Measurements from ENCODE around the gene JADE2. TPM values are rescaled to one million over a fixed set of nuclear protein-coding genes. Genes with fewer than 3 reads are reported as not detected.

The JADE2 gene
- total and polyA plus RNA-seq, 4 donors, result 3.9 to 11.4 (median 5.5) TPM

GRCh38 chr5:134477462-134478245 lies 47.8 kb upstream of the JADE2 start:
- no peak overlapping the region for H3K4me3 ChIP-seq (ENCODE audit: low read depth in 1 of 3, low read length in 3 of 3)
- H3K27ac ChIP-seq (ENCODE audit: low read depth in 1 of 2, low read length in 2 of 2), result no peak overlapping the region
- H3K9me3 ChIP-seq (ENCODE audit: control insufficient read depth in 4 of 4, low read length in 3 of 4), result no peaks in the 10 kb centered on the region
- WGBS, result 90% methylated on average over 14 of the region's 14 CpGs
- no peak for DNase-seq (ENCODE audit: low spot score)
- no peaks in the 10 kb centered on the region for H3K36me3 ChIP-seq (ENCODE audit: control insufficient read depth in 4 of 4, insufficient read depth in 3 of 4, low read depth in 1 of 4, low read length in 3 of 4)
- no peaks in the 10 kb centered on the region for H3K4me1 ChIP-seq (ENCODE audit: control insufficient read depth in 4 of 4, insufficient read depth in 4 of 4, low read length in 3 of 4)
- TF ChIP-seq JUND (IDR thresholded peaks at IDR 0.05), result no peak
- TF ChIP-seq RXRA (IDR thresholded peaks at IDR 0.05), result no peak
- TF ChIP-seq HNF4A (conservative IDR thresholded peaks at IDR 0.05), result no peak
- TF ChIP-seq GABPA (IDR thresholded peaks at IDR 0.05 in 1 of 2, conservative IDR thresholded peaks at IDR 0.05 in 1 of 2), result no peak
- TF ChIP-seq EGR1 (IDR thresholded peaks at IDR 0.05; ENCODE audit: low read depth in 2 of 2), result no peak
- TF ChIP-seq MAX (IDR thresholded peaks at IDR 0.05), result no peak
- no peak for TF ChIP-seq HNF4G (IDR thresholded peaks at IDR 0.05)
- H3K27me3 ChIP-seq (ENCODE audit: control insufficient read depth in 4 of 4, insufficient read depth in 4 of 4, low read length in 3 of 4), result no peaks in the 10 kb centered on the region
- H3K9ac ChIP-seq (ENCODE audit: low read depth in 1 of 2, low read length in 2 of 2), result no peak overlapping the region

GRCh38 chr5:134479839-134480238 lies 45.6 kb upstream of the JADE2 start:
- no peaks in the 10 kb centered on the region for H3K36me3 ChIP-seq (ENCODE audit: control insufficient read depth in 4 of 4, insufficient read depth in 3 of 4, low read depth in 1 of 4, low read length in 3 of 4)
- no peaks in the 10 kb centered on the region for H3K4me1 ChIP-seq (ENCODE audit: control insufficient read depth in 4 of 4, insufficient read depth in 4 of 4, low read length in 3 of 4)
- WGBS, result 95% methylated on average over 4 of the region's 4 CpGs
- no peak for DNase-seq (ENCODE audit: low spot score)
- H3K9ac ChIP-seq (ENCODE audit: low read depth in 1 of 2, low read length in 2 of 2), result no peak overlapping the region
- no peaks in the 10 kb centered on the region for H3K9me3 ChIP-seq (ENCODE audit: control insufficient read depth in 4 of 4, low read length in 3 of 4)
- H3K27ac ChIP-seq (ENCODE audit: low read depth in 1 of 2, low read length in 2 of 2), result no peak overlapping the region
- H3K27me3 ChIP-seq (ENCODE audit: control insufficient read depth in 4 of 4, insufficient read depth in 4 of 4, low read length in 3 of 4), result no peaks in the 10 kb centered on the region
- H3K4me3 ChIP-seq (ENCODE audit: low read depth in 1 of 3, low read length in 3 of 3), result no peak overlapping the region
- no peak for TF ChIP-seq YY1 (IDR thresholded peaks at IDR 0.05)
- no peak for TF ChIP-seq EGR1 (IDR thresholded peaks at IDR 0.05; ENCODE audit: low read depth in 2 of 2)
- TF ChIP-seq RAD21 (IDR thresholded peaks at IDR 0.05), result no peak
- TF ChIP-seq SP1 (IDR thresholded peaks at IDR 0.05), result no peak
- TF ChIP-seq RXRA (IDR thresholded peaks at IDR 0.05), result no peak
- TF ChIP-seq FOXA2 (IDR thresholded peaks at IDR 0.05), result no peak
- no peak for TF ChIP-seq MAX (IDR thresholded peaks at IDR 0.05)
- no peak for TF ChIP-seq GABPA (IDR thresholded peaks at IDR 0.05 in 1 of 2, conservative IDR thresholded peaks at IDR 0.05 in 1 of 2)
- no peak for TF ChIP-seq NR2F2 (IDR thresholded peaks at IDR 0.05)
- TF ChIP-seq ATF3 (IDR thresholded peaks at IDR 0.05), result no peak
- TF ChIP-seq JUND (IDR thresholded peaks at IDR 0.05), result no peak
- TF ChIP-seq FOXA1 (IDR thresholded peaks at IDR 0.05), result no peak
- TF ChIP-seq HNF4A (conservative IDR thresholded peaks at IDR 0.05), result no peak
- TF ChIP-seq ZBTB33 (IDR thresholded peaks at IDR 0.05), result no peak
- TF ChIP-seq HNF4G (IDR thresholded peaks at IDR 0.05), result no peak
- TF ChIP-seq CTCF (IDR thresholded peaks at IDR 0.05; ENCODE audit: low read depth, low read length, missing input control), result no peak
- TF ChIP-seq TAF1 (conservative IDR thresholded peaks at IDR 0.05), result no peak

All from liver (tissue), 9 donors.